ENCODE data around the gene NANOS2. TPM values are rescaled to one million over a fixed set of nuclear protein-coding genes. Genes with fewer than 3 reads are reported as not detected.
A peak's percentile ranks its signal among the peaks of the same experiment; 100 is the strongest.

The NANOS2 gene
- total and polyA plus RNA-seq, 9 of the 15 experiments (the other 6 are each of a cell fraction or from before 2014, with no cell fraction given) = not detected

DNA sequence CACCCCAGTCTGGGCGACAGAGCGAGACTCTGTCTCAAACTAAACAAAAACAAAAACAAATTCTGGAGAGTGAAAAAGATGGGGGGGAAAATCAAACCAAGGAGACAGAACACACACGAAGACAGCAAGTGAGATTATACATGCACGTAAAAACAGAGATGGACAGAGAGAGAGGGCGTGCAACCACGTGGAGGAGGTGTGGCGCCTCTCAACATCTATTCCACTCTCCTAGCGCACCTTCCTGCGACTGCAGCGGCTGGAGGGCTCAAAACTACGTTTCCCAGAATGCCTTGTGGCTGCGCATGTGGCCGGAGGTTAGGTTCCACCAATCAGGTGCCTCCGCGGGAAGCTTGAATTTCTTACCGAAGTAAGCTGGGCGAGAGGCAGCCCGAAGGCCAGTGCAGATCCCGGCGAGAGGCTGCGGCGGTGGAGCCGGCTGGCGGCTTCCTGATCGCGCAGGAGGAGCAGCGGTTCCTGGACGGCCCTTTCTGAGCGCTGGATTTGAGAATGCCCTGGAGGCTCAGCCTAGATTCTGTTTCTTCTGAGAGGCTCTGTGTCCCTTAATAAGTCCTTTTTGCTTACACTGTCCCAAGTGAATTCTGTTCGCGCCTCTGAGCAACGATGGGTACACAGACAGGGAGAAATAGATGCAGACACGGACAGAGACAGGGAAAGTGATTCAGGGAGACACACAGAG, 13.1 kb upstream of the NANOS2 start (continued):
- TF ChIP-seq, protein P1, sequence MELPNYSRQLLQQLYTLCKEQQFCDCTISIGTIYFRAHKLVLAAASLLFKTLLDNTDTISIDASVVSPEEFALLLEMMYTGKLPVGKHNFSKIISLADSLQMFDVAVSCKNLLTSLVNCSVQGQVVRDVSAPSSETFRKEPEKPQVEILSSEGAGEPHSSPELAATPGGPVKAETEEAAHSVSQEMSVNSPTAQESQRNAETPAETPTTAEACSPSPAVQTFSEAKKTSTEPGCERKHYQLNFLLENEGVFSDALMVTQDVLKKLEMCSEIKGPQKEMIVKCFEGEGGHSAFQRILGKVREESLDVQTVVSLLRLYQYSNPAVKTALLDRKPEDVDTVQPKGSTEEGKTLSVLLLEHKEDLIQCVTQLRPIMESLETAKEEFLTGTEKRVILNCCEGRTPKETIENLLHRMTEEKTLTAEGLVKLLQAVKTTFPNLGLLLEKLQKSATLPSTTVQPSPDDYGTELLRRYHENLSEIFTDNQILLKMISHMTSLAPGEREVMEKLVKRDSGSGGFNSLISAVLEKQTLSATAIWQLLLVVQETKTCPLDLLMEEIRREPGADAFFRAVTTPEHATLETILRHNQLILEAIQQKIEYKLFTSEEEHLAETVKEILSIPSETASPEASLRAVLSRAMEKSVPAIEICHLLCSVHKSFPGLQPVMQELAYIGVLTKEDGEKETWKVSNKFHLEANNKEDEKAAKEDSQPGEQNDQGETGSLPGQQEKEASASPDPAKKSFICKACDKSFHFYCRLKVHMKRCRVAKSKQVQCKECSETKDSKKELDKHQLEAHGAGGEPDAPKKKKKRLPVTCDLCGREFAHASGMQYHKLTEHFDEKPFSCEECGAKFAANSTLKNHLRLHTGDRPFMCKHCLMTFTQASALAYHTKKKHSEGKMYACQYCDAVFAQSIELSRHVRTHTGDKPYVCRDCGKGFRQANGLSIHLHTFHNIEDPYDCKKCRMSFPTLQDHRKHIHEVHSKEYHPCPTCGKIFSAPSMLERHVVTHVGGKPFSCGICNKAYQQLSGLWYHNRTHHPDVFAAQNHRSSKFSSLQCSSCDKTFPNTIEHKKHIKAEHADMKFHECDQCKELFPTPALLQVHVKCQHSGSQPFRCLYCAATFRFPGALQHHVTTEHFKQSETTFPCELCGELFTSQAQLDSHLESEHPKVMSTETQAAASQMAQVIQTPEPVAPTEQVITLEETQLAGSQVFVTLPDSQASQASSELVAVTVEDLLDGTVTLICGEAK (IDR thresholded peaks at IDR 0.05) = peak; percentile 61; the same call in 1 of the 2 replicates
- TF ChIP-seq, protein P1 (CRISPR knock-in tag; IDR thresholded peaks at IDR 0.05) = no peak
- TF ChIP-seq MCM5 (IDR thresholded peaks at IDR 0.05; ENCODE audit: low read depth) (no peak), LEF1 (IDR thresholded peaks at IDR 0.05) (no peak), KDM5B (IDR thresholded peaks at IDR 0.05; ENCODE audit: insufficient replicate concordance, low read depth, low read length) (peak; percentile 77), CAMTA2 (CRISPR knock-in tag; conservative IDR thresholded peaks at IDR 0.05) (no peak), NUFIP1 (IDR thresholded peaks at IDR 0.05; ENCODE audit: partially characterized antibody) (no peak)
- TF ChIP-seq, protein P2, sequence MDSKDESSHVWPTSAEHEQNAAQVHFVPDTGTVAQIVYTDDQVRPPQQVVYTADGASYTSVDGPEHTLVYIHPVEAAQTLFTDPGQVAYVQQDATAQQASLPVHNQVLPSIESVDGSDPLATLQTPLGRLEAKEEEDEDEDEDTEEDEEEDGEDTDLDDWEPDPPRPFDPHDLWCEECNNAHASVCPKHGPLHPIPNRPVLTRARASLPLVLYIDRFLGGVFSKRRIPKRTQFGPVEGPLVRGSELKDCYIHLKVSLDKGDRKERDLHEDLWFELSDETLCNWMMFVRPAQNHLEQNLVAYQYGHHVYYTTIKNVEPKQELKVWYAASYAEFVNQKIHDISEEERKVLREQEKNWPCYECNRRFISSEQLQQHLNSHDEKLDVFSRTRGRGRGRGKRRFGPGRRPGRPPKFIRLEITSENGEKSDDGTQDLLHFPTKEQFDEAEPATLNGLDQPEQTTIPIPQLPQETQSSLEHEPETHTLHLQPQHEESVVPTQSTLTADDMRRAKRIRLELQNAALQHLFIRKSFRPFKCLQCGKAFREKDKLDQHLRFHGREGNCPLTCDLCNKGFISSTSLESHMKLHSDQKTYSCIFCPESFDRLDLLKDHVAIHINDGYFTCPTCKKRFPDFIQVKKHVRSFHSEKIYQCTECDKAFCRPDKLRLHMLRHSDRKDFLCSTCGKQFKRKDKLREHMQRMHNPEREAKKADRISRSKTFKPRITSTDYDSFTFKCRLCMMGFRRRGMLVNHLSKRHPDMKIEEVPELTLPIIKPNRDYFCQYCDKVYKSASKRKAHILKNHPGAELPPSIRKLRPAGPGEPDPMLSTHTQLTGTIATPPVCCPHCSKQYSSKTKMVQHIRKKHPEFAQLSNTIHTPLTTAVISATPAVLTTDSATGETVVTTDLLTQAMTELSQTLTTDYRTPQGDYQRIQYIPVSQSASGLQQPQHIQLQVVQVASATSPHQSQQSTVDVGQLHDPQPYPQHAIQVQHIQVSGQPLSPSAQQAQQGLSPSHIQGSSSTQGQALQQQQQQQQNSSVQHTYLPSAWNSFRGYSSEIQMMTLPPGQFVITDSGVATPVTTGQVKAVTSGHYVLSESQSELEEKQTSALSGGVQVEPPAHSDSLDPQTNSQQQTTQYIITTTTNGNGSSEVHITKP (IDR thresholded peaks at IDR 0.05; ENCODE audit: partially characterized antibody) = no peak
- TF ChIP-seq, protein P3, sequence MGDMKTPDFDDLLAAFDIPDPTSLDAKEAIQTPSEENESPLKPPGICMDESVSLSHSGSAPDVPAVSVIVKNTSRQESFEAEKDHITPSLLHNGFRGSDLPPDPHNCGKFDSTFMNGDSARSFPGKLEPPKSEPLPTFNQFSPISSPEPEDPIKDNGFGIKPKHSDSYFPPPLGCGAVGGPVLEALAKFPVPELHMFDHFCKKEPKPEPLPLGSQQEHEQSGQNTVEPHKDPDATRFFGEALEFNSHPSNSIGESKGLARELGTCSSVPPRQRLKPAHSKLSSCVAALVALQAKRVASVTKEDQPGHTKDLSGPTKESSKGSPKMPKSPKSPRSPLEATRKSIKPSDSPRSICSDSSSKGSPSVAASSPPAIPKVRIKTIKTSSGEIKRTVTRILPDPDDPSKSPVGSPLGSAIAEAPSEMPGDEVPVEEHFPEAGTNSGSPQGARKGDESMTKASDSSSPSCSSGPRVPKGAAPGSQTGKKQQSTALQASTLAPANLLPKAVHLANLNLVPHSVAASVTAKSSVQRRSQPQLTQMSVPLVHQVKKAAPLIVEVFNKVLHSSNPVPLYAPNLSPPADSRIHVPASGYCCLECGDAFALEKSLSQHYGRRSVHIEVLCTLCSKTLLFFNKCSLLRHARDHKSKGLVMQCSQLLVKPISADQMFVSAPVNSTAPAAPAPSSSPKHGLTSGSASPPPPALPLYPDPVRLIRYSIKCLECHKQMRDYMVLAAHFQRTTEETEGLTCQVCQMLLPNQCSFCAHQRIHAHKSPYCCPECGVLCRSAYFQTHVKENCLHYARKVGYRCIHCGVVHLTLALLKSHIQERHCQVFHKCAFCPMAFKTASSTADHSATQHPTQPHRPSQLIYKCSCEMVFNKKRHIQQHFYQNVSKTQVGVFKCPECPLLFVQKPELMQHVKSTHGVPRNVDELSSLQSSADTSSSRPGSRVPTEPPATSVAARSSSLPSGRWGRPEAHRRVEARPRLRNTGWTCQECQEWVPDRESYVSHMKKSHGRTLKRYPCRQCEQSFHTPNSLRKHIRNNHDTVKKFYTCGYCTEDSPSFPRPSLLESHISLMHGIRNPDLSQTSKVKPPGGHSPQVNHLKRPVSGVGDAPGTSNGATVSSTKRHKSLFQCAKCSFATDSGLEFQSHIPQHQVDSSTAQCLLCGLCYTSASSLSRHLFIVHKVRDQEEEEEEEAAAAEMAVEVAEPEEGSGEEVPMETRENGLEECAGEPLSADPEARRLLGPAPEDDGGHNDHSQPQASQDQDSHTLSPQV (IDR thresholded peaks at IDR 0.05) = no peak; the same call in 1 of the 2 replicates

Measured in K562 (cell line).